Central memory CD8-positive, alpha-beta T cell (primary cell): Measurements from ENCODE around the gene HOXD1.
A peak's percentile ranks its signal among the peaks of the same experiment; 100 is the strongest.

ENCODE experiments used
- ATAC-seq: fragments of 150-1000 bp; cut with Tn5 transposase; replicated peaks from 2 replicates; pipeline ENCODE4 v1.10.0; 2022; ENCODE audit warnings: mild to moderate bottlenecking, moderate FRiP score, moderate number of reproducible peaks; ENCODE audit not compliant: poor library complexity, severe bottlenecking; ENCODE audit errors: extremely low read depth
- DNase-seq, 2 donors: peaks; one replicate each; pipeline ENCODE4 v3.0.0; 2021; ENCODE audit warnings: low spot score in 2 of 2
- H3K27ac Mint-ChIP-seq: one replicate; pipeline ENCODE4 v1.8.0; 2022; ENCODE audit warnings: low read depth, mild to moderate bottlenecking, moderate library complexity, mixed read lengths
- H3K27me3 Mint-ChIP-seq: one replicate; pipeline ENCODE4 v1.8.0; 2022; ENCODE audit warnings: mixed read lengths
- H3K36me3 Mint-ChIP-seq: one replicate; pipeline ENCODE4 v1.8.0; 2022; ENCODE audit warnings: mild to moderate bottlenecking, moderate library complexity, mixed read lengths; ENCODE audit not compliant: insufficient read depth
- H3K4me1 Mint-ChIP-seq: one replicate; pipeline ENCODE4 v1.8.0; 2022; ENCODE audit warnings: mixed read lengths
- H3K4me3 Mint-ChIP-seq: one replicate; pipeline ENCODE4 v1.8.0; 2022; ENCODE audit warnings: mild to moderate bottlenecking, moderate library complexity, mixed read lengths
- H3K9me3 Mint-ChIP-seq: one replicate; pipeline ENCODE4 v1.8.0; 2022; ENCODE audit warnings: mixed read lengths

HOXD1 gene

GRCh38 chr2:176148751-176149421 is 39.6 kb upstream of the HOXD1 start:
- Mint-ChIP-seq H3K4me3 (no peak overlapping the region), H3K9me3 (no peaks in the 10 kb centered on the region), H3K27me3 (peaks cover 91% of the 10 kb centered on the region), H3K27ac (no peak overlapping the region), H3K36me3 (peaks cover 1% of the 10 kb centered on the region), H3K4me1 (no peaks in the 10 kb centered on the region)
- DNase-seq = no peak
- ATAC-seq = no peak

GRCh38 chr2:176149481-176149938 is 39.0 kb upstream of the HOXD1 start:
- Mint-ChIP-seq H3K27ac (no peak overlapping the region), H3K4me3 (no peak overlapping the region), H3K27me3 (peaks cover 91% of the 10 kb centered on the region), H3K9me3 (no peaks in the 10 kb centered on the region), H3K4me1 (no peaks in the 10 kb centered on the region), H3K36me3 (peaks cover 1% of the 10 kb centered on the region)
- no peak for ATAC-seq
- no peak for DNase-seq

GRCh38 chr2:176149939-176150583 is 38.4 kb upstream of the HOXD1 start:
- Mint-ChIP-seq H3K4me1 (no peaks in the 10 kb centered on the region), H3K9me3 (no peaks in the 10 kb centered on the region), H3K27ac (no peak overlapping the region), H3K4me3 (no peak overlapping the region), H3K36me3 (peaks cover 1% of the 10 kb centered on the region), H3K27me3 (peaks cover 91% of the 10 kb centered on the region)
- no peak for DNase-seq
- ATAC-seq = no peak

GRCh38 chr2:176150584-176151441 is 37.7 kb upstream of the HOXD1 start:
- no peak overlapping the region for H3K27ac Mint-ChIP-seq
- ATAC-seq (no peak), DNase-seq (no peak)
- peaks cover 1% of the 10 kb centered on the region for H3K36me3 Mint-ChIP-seq
- H3K4me1 Mint-ChIP-seq = no peaks in the 10 kb centered on the region
- peaks cover 91% of the 10 kb centered on the region for H3K27me3 Mint-ChIP-seq
- H3K9me3 Mint-ChIP-seq = no peaks in the 10 kb centered on the region
- no peak overlapping the region for H3K4me3 Mint-ChIP-seq

- Mint-ChIP-seq H3K4me1 (no peaks in the 10 kb centered on the region), H3K36me3 (peaks cover 1% of the 10 kb centered on the region), H3K9me3 (no peaks in the 10 kb centered on the region), H3K27me3 (peaks cover 91% of the 10 kb centered on the region), H3K27ac (no peak within 1 kb of the TSS), H3K4me3 (no peak within 1 kb of the TSS)
- DNase-seq (no peak), ATAC-seq (no peak)
These were observed 36.8 kb upstream of the HOXD1 start, which contains the start of gene HOXD4 for GRCh38 chr2:176151442-176152287. Gene HOXD4 (plus strand): TSS chr2:176151550. CDS start chr2:176151634, 84 bp downstream.

GRCh38 chr2:176152350-176153181 is 35.9 kb upstream of the HOXD1 start:
- Mint-ChIP-seq H3K9me3 (no peaks in the 10 kb centered on the region), H3K4me1 (peaks cover 4% of the 10 kb centered on the region), H3K36me3 (peaks cover 3% of the 10 kb centered on the region), H3K27ac (no peak overlapping the region), H3K4me3 (no peak overlapping the region), H3K27me3 (peaks cover 91% of the 10 kb centered on the region)
- ATAC-seq (no peak), DNase-seq (no peak)

- peaks cover 6% of the 10 kb centered on the region for H3K4me1 Mint-ChIP-seq
- no peak overlapping the region for H3K4me3 Mint-ChIP-seq
- DNase-seq = no peak
- no peak overlapping the region for H3K27ac Mint-ChIP-seq
- no peak for ATAC-seq
- H3K36me3 Mint-ChIP-seq = peaks cover 9% of the 10 kb centered on the region
- H3K9me3 Mint-ChIP-seq = no peaks in the 10 kb centered on the region
- H3K27me3 Mint-ChIP-seq = peaks cover 91% of the 10 kb centered on the region
These were observed 33.8 kb upstream of the HOXD1 start for GRCh38 chr2:176154576-176155252.

GRCh38 chr2:176155356-176156044 is 33.0 kb upstream of the HOXD1 start:
- Mint-ChIP-seq H3K4me3 (no peak overlapping the region), H3K9me3 (no peaks in the 10 kb centered on the region), H3K36me3 (peaks cover 9% of the 10 kb centered on the region), H3K27me3 (peaks cover 91% of the 10 kb centered on the region), H3K27ac (no peak overlapping the region), H3K4me1 (peaks cover 6% of the 10 kb centered on the region)
- ATAC-seq (no peak), DNase-seq (no peak)

- Mint-ChIP-seq H3K4me1 (peaks cover 6% of the 10 kb centered on the region), H3K27ac (no peak overlapping the region), H3K27me3 (peaks cover 91% of the 10 kb centered on the region), H3K9me3 (no peaks in the 10 kb centered on the region), H3K36me3 (peaks cover 11% of the 10 kb centered on the region), H3K4me3 (no peak overlapping the region)
- DNase-seq = no peak
- ATAC-seq = no peak
These were observed 32.1 kb upstream of the HOXD1 start for GRCh38 chr2:176156301-176156806.

GRCh38 chr2:176156807-176157498 is 31.5 kb upstream of the HOXD1 start, which contains the start of gene HOXD3:
Gene HOXD3 (plus strand): TSS chr2:176157307. CDS start chr2:176169115, 11,808 bp downstream.
- ATAC-seq (no peak), DNase-seq (no peak)
- Mint-ChIP-seq H3K9me3 (no peaks in the 10 kb centered on the region), H3K27me3 (peaks cover 93% of the 10 kb centered on the region), H3K4me1 (peaks cover 6% of the 10 kb centered on the region), H3K36me3 (peaks cover 11% of the 10 kb centered on the region), H3K27ac (no peak within 1 kb of the TSS), H3K4me3 (peak within 1 kb of the TSS; percentile 18)
